Measurements from ENCODE around the gene TUBAL3.

The TUBAL3 gene

GRCh38 chr10:5406918-5407317, 2.3 kb upstream of the TUBAL3 start:
- TF ChIP-seq CTCF (IDR thresholded peaks at IDR 0.05; ENCODE audit: low read depth, low read length) (no peak), EZH2phosphoT487 (IDR thresholded peaks at IDR 0.05; ENCODE audit: low read depth) (no peak)
- no peaks in the 10 kb centered on the region for H3K27me3 ChIP-seq (ENCODE audit: low read depth, low read length)
- no peak overlapping the region for H2AFZ ChIP-seq (ENCODE audit: low read depth, low read length)
- H3K27ac ChIP-seq (ENCODE audit: low read length): no peak overlapping the region
- no peak overlapping the region for H3K4me2 ChIP-seq (ENCODE audit: low read length)
- H3K9ac ChIP-seq (ENCODE audit: low read length): no peak overlapping the region
- no peaks in the 10 kb centered on the region for H3K79me2 ChIP-seq (ENCODE audit: low read length)
- no peak overlapping the region for H3K4me3 ChIP-seq (ENCODE audit: low read length)
- H3K36me3 ChIP-seq (replicated peaks; ENCODE audit: low read depth, low read length): no peaks in the 10 kb centered on the region
- no peaks in the 10 kb centered on the region for H4K20me1 ChIP-seq (ENCODE audit: insufficient read depth, low read length)
- 0 out of 2 replicates have a peak, but pooled peaks cover 2% of the 10 kb centered on the region for H3K4me1 ChIP-seq (ENCODE audit: low read length)
- H3K9me3 ChIP-seq (ENCODE audit: insufficient read depth, low read length): no peaks in the 10 kb centered on the region

GRCh38 chr10:5402798-5403197, 1.8 kb downstream of the TUBAL3 start:
- no peaks in the 10 kb centered on the region for H3K9me3 ChIP-seq (ENCODE audit: insufficient read depth, low read length)

GRCh38 chr10:5400468-5401240, 4.0 kb downstream of the TUBAL3 start:
- Histone ChIP-seq H3K27ac (ENCODE audit: low read length) (no peak overlapping the region), H3K9ac (ENCODE audit: low read length) (no peak overlapping the region), H2AFZ (ENCODE audit: low read depth, low read length) (no peak overlapping the region), H3K27me3 (ENCODE audit: low read depth, low read length) (no peaks in the 10 kb centered on the region), H3K4me3 (ENCODE audit: low read length) (no peak overlapping the region), H3K9me3 (ENCODE audit: insufficient read depth, low read length) (no peaks in the 10 kb centered on the region), H3K4me2 (ENCODE audit: low read length) (no peak overlapping the region), H3K79me2 (ENCODE audit: low read length) (no peaks in the 10 kb centered on the region), H3K36me3 (replicated peaks; ENCODE audit: low read depth, low read length) (no peaks in the 10 kb centered on the region), H3K4me1 (ENCODE audit: low read length) (no peaks in the 10 kb centered on the region), H4K20me1 (ENCODE audit: insufficient read depth, low read length) (no peaks in the 10 kb centered on the region)
- TF ChIP-seq EZH2phosphoT487 (IDR thresholded peaks at IDR 0.05; ENCODE audit: low read depth) (no peak), CTCF (IDR thresholded peaks at IDR 0.05; ENCODE audit: low read depth, low read length) (no peak)

More at GRCh38 chr10:5402798-5403197, 1.8 kb downstream of the TUBAL3 start:
- Histone ChIP-seq H3K4me3 (ENCODE audit: low read length) (no peak overlapping the region), H3K27ac (ENCODE audit: low read length) (no peak overlapping the region), H3K27me3 (ENCODE audit: low read depth, low read length) (no peaks in the 10 kb centered on the region), H3K36me3 (replicated peaks; ENCODE audit: low read depth, low read length) (no peaks in the 10 kb centered on the region), H3K9ac (ENCODE audit: low read length) (no peak overlapping the region), H3K4me1 (ENCODE audit: low read length) (no peaks in the 10 kb centered on the region), H4K20me1 (ENCODE audit: insufficient read depth, low read length) (no peaks in the 10 kb centered on the region), H3K79me2 (ENCODE audit: low read length) (no peaks in the 10 kb centered on the region), H2AFZ (ENCODE audit: low read depth, low read length) (no peak overlapping the region), H3K4me2 (ENCODE audit: low read length) (no peak overlapping the region)
- TF ChIP-seq CTCF (IDR thresholded peaks at IDR 0.05; ENCODE audit: low read depth, low read length) (no peak), EZH2phosphoT487 (IDR thresholded peaks at IDR 0.05; ENCODE audit: low read depth) (no peak)

- H3K4me3 ChIP-seq (ENCODE audit: low read length): no peak overlapping the region
- H2AFZ ChIP-seq (ENCODE audit: low read depth, low read length): no peak overlapping the region
- H3K27ac ChIP-seq (ENCODE audit: low read length): no peak overlapping the region
- H3K4me2 ChIP-seq (ENCODE audit: low read length): no peak overlapping the region
- no peaks in the 10 kb centered on the region for H4K20me1 ChIP-seq (ENCODE audit: insufficient read depth, low read length)
- TF ChIP-seq EZH2phosphoT487 (IDR thresholded peaks at IDR 0.05; ENCODE audit: low read depth): no peak
- no peak for TF ChIP-seq CTCF (IDR thresholded peaks at IDR 0.05; ENCODE audit: low read depth, low read length)
- no peaks in the 10 kb centered on the region for H3K27me3 ChIP-seq (ENCODE audit: low read depth, low read length)
- no peaks in the 10 kb centered on the region for H3K79me2 ChIP-seq (ENCODE audit: low read length)
- H3K4me1 ChIP-seq (ENCODE audit: low read length): no peaks in the 10 kb centered on the region
- H3K9ac ChIP-seq (ENCODE audit: low read length): no peak overlapping the region
- no peaks in the 10 kb centered on the region for H3K36me3 ChIP-seq (replicated peaks; ENCODE audit: low read depth, low read length)
- H3K9me3 ChIP-seq (ENCODE audit: insufficient read depth, low read length): no peaks in the 10 kb centered on the region
Observed at GRCh38 chr10:5399332-5399731, 5.3 kb downstream of the TUBAL3 start.
